OCI-LY3 (cell line): ENCODE measurements around the gene CFB.

ENCODE experiments used
- H2AFZ ChIP-seq: fragments of 200-600, 300-600 bp; shearing (Covaris generic); 2 replicates; pipeline ENCODE4 v1.6.0; 2014; ENCODE audit warnings: antibody characterized with exemption, low read depth, low read length
- H3K27ac ChIP-seq: fragments of 200-600, 300-600 bp; sonication (generic); 2 replicates; pipeline ENCODE4 v1.5.1; 2014; ENCODE audit warnings: mild to moderate bottlenecking, low read length, moderate library complexity, mixed read lengths
- H3K27me3 ChIP-seq: fragments of 200-600, 300-600 bp; sonication (generic); 2 replicates; pipeline ENCODE4 v1.6.1; 2014; ENCODE audit warnings: low read depth, low read length, mixed read lengths
- H3K36me3 ChIP-seq: fragments of 200-600, 300-600 bp; sonication (generic); replicated peaks from 2 replicates; pipeline ENCODE3; 2014; ENCODE audit warnings: low read depth, low read length, mixed read lengths
- H3K4me1 ChIP-seq: fragments of 300-600, 200-600 bp; sonication (generic); 2 replicates; pipeline ENCODE4 v1.6.1; 2014; ENCODE audit warnings: low read length, mixed read lengths
- H3K4me2 ChIP-seq: fragments of 200-600, 300-600 bp; sonication (generic); 2 replicates; pipeline ENCODE4 v1.6.1; 2014; ENCODE audit warnings: low read length, mixed read lengths
- H3K4me3 ChIP-seq: fragments of 300-600, 200-600 bp; sonication (generic); 2 replicates; pipeline ENCODE4 v1.5.1; 2014; ENCODE audit warnings: antibody characterized with exemption, mild to moderate bottlenecking, low read length, moderate library complexity
- H3K79me2 ChIP-seq: fragments of 300-600, 200-600 bp; shearing (Covaris generic); 2 replicates; pipeline ENCODE4 v1.6.1; 2014; ENCODE audit warnings: mild to moderate bottlenecking, low read length, mixed read lengths
- H3K9ac ChIP-seq: fragments of 300-600, 200-600 bp; shearing (Covaris generic); 2 replicates; pipeline ENCODE4 v1.6.0; 2014; ENCODE audit warnings: mild to moderate bottlenecking, low read length, moderate library complexity
- H3K9me3 ChIP-seq: fragments of 200-600, 300-600 bp; shearing (Covaris generic); 2 replicates; pipeline ENCODE4 v1.6.1; 2014; ENCODE audit warnings: low read length, mixed read lengths; ENCODE audit not compliant: insufficient read depth
- H4K20me1 ChIP-seq: fragments of 200-600, 300-600 bp; sonication (generic); 2 replicates; pipeline ENCODE4 v1.6.1; 2016; ENCODE audit warnings: low read length, mixed read lengths; ENCODE audit not compliant: insufficient read depth
- CTCF ChIP-seq: fragments of 200-600, 300-600 bp; sonication (generic); IDR thresholded peaks from 2 replicates; pipeline ENCODE4 v1.5.1; 2014; ENCODE audit warnings: antibody characterized with exemption, low read length, low read depth
- EZH2phosphoT487 ChIP-seq: fragments of 200-600 bp; shearing (Covaris generic); IDR thresholded peaks from 2 replicates; pipeline ENCODE4 v1.6.1; 2018; ENCODE audit warnings: antibody characterized with exemption, mixed run types, low read depth

Gene CFB

GRCh38 chr6:31961616-31962015 lies 15.7 kb downstream of the CFB start:
- H3K27me3 ChIP-seq = no peaks in the 10 kb centered on the region
- peaks cover 21% of the 10 kb centered on the region for H3K79me2 ChIP-seq
- H3K4me1 ChIP-seq = peaks cover 13% of the 10 kb centered on the region
- no peak overlapping the region for H3K4me2 ChIP-seq
- H3K9me3 ChIP-seq = no peaks in the 10 kb centered on the region
- peaks cover 12% of the 10 kb centered on the region for H3K36me3 ChIP-seq
- H4K20me1 ChIP-seq = no peaks in the 10 kb centered on the region
- H2AFZ ChIP-seq = no peak overlapping the region
- no peak overlapping the region for H3K9ac ChIP-seq
- TF ChIP-seq CTCF (no peak), EZH2phosphoT487 (no peak)
- H3K4me3 ChIP-seq = no peak overlapping the region
- H3K27ac ChIP-seq = no peak overlapping the region

GRCh38 chr6:31963921-31964320 lies 18.0 kb downstream of the CFB start:
- Histone ChIP-seq H3K36me3 (peaks cover 12% of the 10 kb centered on the region), H3K4me1 (peaks cover 7% of the 10 kb centered on the region), H4K20me1 (no peaks in the 10 kb centered on the region), H2AFZ (no peak overlapping the region), H3K4me2 (no peak overlapping the region), H3K9ac (no peak overlapping the region), H3K79me2 (peaks cover 12% of the 10 kb centered on the region), H3K27ac (no peak overlapping the region), H3K4me3 (no peak overlapping the region), H3K27me3 (no peaks in the 10 kb centered on the region), H3K9me3 (no peaks in the 10 kb centered on the region)
- no peak for TF ChIP-seq CTCF
- TF ChIP-seq EZH2phosphoT487 = no peak

- Histone ChIP-seq H3K4me2 (no peak overlapping the region), H4K20me1 (no peaks in the 10 kb centered on the region), H3K9ac (no peak overlapping the region), H3K4me3 (no peak overlapping the region), H3K27me3 (no peaks in the 10 kb centered on the region), H3K27ac (no peak overlapping the region), H3K4me1 (peaks cover under 1% of the 10 kb centered on the region; the same call in 1 of the 2 replicates), H3K9me3 (no peaks in the 10 kb centered on the region), H2AFZ (no peak overlapping the region), H3K79me2 (peaks cover under 1% of the 10 kb centered on the region), H3K36me3 (peaks cover 12% of the 10 kb centered on the region)
- TF ChIP-seq CTCF (no peak), EZH2phosphoT487 (no peak)
Measured at GRCh38 chr6:31965700-31966099, 19.8 kb downstream of the CFB start.

DNA sequence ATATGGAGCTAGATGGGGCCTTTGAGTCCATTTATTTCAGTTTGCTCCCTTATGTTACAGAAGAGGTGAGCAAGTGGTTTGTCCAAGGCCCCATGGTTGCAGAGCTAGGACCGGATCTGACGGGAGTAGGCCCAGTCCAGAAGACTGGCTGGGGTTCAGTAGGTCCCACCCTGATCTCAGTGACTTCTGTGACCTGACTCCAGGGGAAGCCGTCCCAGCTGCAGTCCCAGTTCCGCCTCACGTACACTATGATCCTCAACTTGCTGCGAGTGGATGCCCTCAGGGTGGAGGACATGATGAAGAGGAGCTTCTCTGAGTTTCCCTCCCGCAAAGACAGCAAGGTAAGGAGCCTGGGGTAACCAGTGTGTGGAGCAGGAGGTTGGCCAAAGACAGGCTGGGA lies 20.6 kb downstream of the CFB start:
- Histone ChIP-seq H3K36me3 (peaks cover 8% of the 10 kb centered on the region), H3K4me2 (no peak overlapping the region), H3K9me3 (no peaks in the 10 kb centered on the region)

More for the DNA sequence above, 20.6 kb downstream of the CFB start:
- peaks cover 9% of the 10 kb centered on the region for H3K79me2 ChIP-seq
- H2AFZ ChIP-seq = no peak overlapping the region
- peaks cover 7% of the 10 kb centered on the region for H3K4me1 ChIP-seq
- no peak overlapping the region for H3K27ac ChIP-seq
- H3K4me3 ChIP-seq = no peak overlapping the region
- TF ChIP-seq EZH2phosphoT487 (no peak), CTCF (no peak)
- no peaks in the 10 kb centered on the region for H3K27me3 ChIP-seq
- H3K9ac ChIP-seq = no peak overlapping the region
- H4K20me1 ChIP-seq = no peaks in the 10 kb centered on the region
